Panc1 (cell line): Measurements from ENCODE around the gene UIMC1. TPM values are rescaled to one million over a fixed set of nuclear protein-coding genes. Genes with fewer than 3 reads are reported as not detected.

Experiments
- ATAC-seq: fragments of 200-7000 bp; cut with Tn5 transposase; 2 replicates; pipeline ENCODE4 v1.9.1; 2020; ENCODE audit warnings: mild to moderate bottlenecking, moderate library complexity
- BruUV-seq: library from RNA; stranded (reverse); fragments of 400-500 nt; replicated peaks from 2 replicates; lab custom pipeline; 2021; lab: Mats Ljungman, UMichigan
- CTCF ChIA-PET: fragments of 300-600 bp; sonication (Branson Sonifier 250); formaldehyde crosslinking; loops from one replicate; lab custom pipeline; 2022; ENCODE audit warnings: antibody characterized with exemption; lab: Charles Lee
- POLR2A ChIA-PET: fragments of 300-600 bp; sonication (Branson Sonifier 250); formaldehyde crosslinking; loops from one replicate; lab custom pipeline; 2022; ENCODE audit warnings: antibody characterized with exemption; lab: Charles Lee
- DNase-seq: peaks from one replicate; pipeline ENCODE4 v3.0.0-alpha.2; 2010; ENCODE audit warnings: low read depth, low spot score
- H3K27ac ChIP-seq: 2 replicates; pipeline ENCODE4 v1.5.1; 2011; ENCODE audit warnings: mild to moderate bottlenecking, low read length, inconsistent platforms
- H3K27me3 ChIP-seq: fragments of 200-500 bp; sonication (Bioruptor generic); 2 replicates; pipeline ENCODE4 v1.6.0; 2014; ENCODE audit warnings: low read length, inconsistent platforms; ENCODE audit not compliant: control insufficient read depth, insufficient read depth
- H3K36me3 ChIP-seq: fragments of 200-500 bp; sonication (Bioruptor generic); 2 replicates; pipeline ENCODE4 v1.5.1; 2014; ENCODE audit warnings: inconsistent platforms, mild to moderate bottlenecking, low read length, moderate library complexity; ENCODE audit not compliant: control insufficient read depth, insufficient read depth
- H3K4me1 ChIP-seq: 2 replicates; pipeline ENCODE4 v1.5.1; 2011; ENCODE audit warnings: inconsistent platforms, mild to moderate bottlenecking, low read length, moderate library complexity; ENCODE audit not compliant: control insufficient read depth, insufficient read depth
- H3K4me3 ChIP-seq, 2 experiments: 2 replicates each; pipeline ENCODE4 v1.5.1; 2011 to 2012; ENCODE audit warnings: low read depth in 2 of 2, low read length in 2 of 2, mild to moderate bottlenecking in 2 of 2, inconsistent platforms in 1 of 2, moderate library complexity in 1 of 2
- H3K9me3 ChIP-seq: fragments of 200-500 bp; sonication (Bioruptor generic); 2 replicates; pipeline ENCODE4 v1.5.1; 2014; ENCODE audit warnings: low read depth, mild to moderate bottlenecking, inconsistent platforms, low read length, moderate library complexity; ENCODE audit not compliant: control insufficient read depth, insufficient read depth
- CTCF ChIP-seq: fragments of 450-650 bp; IDR thresholded peaks from 2 replicates; pipeline ENCODE4 v1.5.1; 2017; ENCODE audit warnings: mild to moderate bottlenecking
- POLR2AphosphoS5 ChIP-seq: IDR thresholded peaks from 2 replicates; pipeline ENCODE4 v1.6.1; 2012; ENCODE audit warnings: mild to moderate bottlenecking, low read depth, low read length, moderate library complexity
- REST ChIP-seq, 2 experiments: IDR thresholded peaks; 2 replicates each; pipeline ENCODE4 v1.6.1; 2011 to 2012; ENCODE audit warnings: low read depth in 2 of 2, control low read depth in 1 of 2, low read length in 1 of 2, mild to moderate bottlenecking in 1 of 2, moderate library complexity in 1 of 2; ENCODE audit not compliant: insufficient read depth in 1 of 2
- SIN3A ChIP-seq: IDR thresholded peaks from 2 replicates; pipeline ENCODE4 v1.6.1; 2012; ENCODE audit warnings: low read depth, mild to moderate bottlenecking, low read length, moderate library complexity, borderline replicate concordance; ENCODE audit not compliant: insufficient read depth
- TCF7L2 ChIP-seq: IDR thresholded peaks from 2 replicates; pipeline ENCODE4 v1.6.1; 2011; ENCODE audit warnings: mild to moderate bottlenecking, low read depth, low read length, inconsistent platforms
- in situ Hi-C: cut with HindIII; loops from 2 replicates; pipeline ENCODE4 v1.10.0; 2016; ENCODE audit warnings: low sequenced_read_pairs, low pct_unique_long_range_greater_than_20kb
- intact Hi-C: fragments of 100-400 bp; cut with micrococcal nuclease; formaldehyde crosslinking; loops from one replicate; pipeline ENCODE4 v1.10.0; 2022; ENCODE audit not compliant: unreplicated experiment
- total RNA-seq: library from RNA; stranded (reverse); gene quantifications from one replicate; pipeline ENCODE4 v1.2.1, GENCODE V29; 2021; ENCODE audit not compliant: unreplicated experiment

UIMC1 gene
- total RNA-seq, 1 experiment from 2014 or later: 37.1 TPM

GRCh38 chr5:176868126-176868525 is 138.5 kb downstream of the UIMC1 start:
- H3K36me3 ChIP-seq: no peaks in the 10 kb centered on the region
- no peak for DNase-seq
- POLR2A ChIA-PET: no interaction called here
- no TSS peak for BruUV-seq
- H3K4me1 ChIP-seq: peaks cover under 1% of the 10 kb centered on the region; the same call in 1 of the 2 replicates
- intact Hi-C loops: no loop called here
- H3K27ac ChIP-seq: no peak overlapping the region
- H3K4me3 ChIP-seq: no peak overlapping the region
- ATAC-seq: no peak
- in situ Hi-C loops: no loop called here
- no peaks in the 10 kb centered on the region for H3K9me3 ChIP-seq
- TF ChIP-seq REST (IDR thresholded peaks at IDR 0.05; ENCODE audit: insufficient read depth in 1 of 2, low read depth in 2 of 2, low read length in 1 of 2): no peak
- TF ChIP-seq CTCF: no peak
- TF ChIP-seq TCF7L2: no peak
- TF ChIP-seq POLR2AphosphoS5: no peak
- no peak for TF ChIP-seq SIN3A
- CTCF ChIA-PET: no interaction called here
- no peaks in the 10 kb centered on the region for H3K27me3 ChIP-seq

- ChIA-PET POLR2A (no interaction called here), CTCF (no interaction called here)
- no peak for ATAC-seq
- no peak overlapping the region for H3K4me3 ChIP-seq
- in situ Hi-C loops (no loop called here), intact Hi-C loops (no loop called here)
- no peaks in the 10 kb centered on the region for H3K27me3 ChIP-seq
- no peak for DNase-seq
- H3K27ac ChIP-seq: no peak overlapping the region
- peaks cover 3% of the 10 kb centered on the region; the same call in 1 of the 2 replicates for H3K4me1 ChIP-seq
- no peaks in the 10 kb centered on the region for H3K36me3 ChIP-seq
- TF ChIP-seq TCF7L2 (no peak), SIN3A (no peak), REST (IDR thresholded peaks at IDR 0.05; ENCODE audit: insufficient read depth in 1 of 2, low read depth in 2 of 2, low read length in 1 of 2) (no peak), CTCF (no peak), POLR2AphosphoS5 (no peak)
- H3K9me3 ChIP-seq: no peaks in the 10 kb centered on the region
- BruUV-seq: no TSS peak
Measured at GRCh38 chr5:176866707-176867310, 139.8 kb downstream of the UIMC1 start.
